ENCODE results near the gene SH3BP5. TPM values are rescaled to one million over a fixed set of nuclear protein-coding genes. Genes with fewer than 3 reads are reported as not detected.

Gene SH3BP5
- total and polyA plus RNA-seq, 2 donors (not counting 1 experiment from before 2014, with no cell fraction given): 6.7 to 12.9 TPM

DNA sequence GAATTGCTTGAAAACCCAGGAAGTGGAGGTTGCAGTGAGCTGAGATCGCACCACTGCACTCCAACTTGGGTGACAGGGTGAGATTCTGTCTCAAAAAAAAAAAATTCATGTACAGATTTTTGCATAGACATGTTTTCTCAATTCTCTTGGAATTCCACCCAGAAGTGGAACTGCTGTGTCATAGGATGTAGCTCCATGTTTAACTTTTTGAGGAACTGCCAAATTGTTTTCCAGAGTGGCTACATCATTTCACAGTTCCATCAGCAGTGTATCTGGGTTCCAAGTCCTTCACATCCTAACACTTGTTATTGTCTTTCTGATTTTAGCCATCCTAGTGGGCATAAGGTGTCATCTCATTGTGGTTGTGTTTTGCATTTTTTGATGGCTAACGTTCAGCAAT, 116.4 kb downstream of the SH3BP5 start:
- Histone ChIP-seq H3K27ac (ENCODE audit: insufficient read depth, low read length) (no peak overlapping the region), H3K4me2 (ENCODE audit: extremely low read depth, insufficient read depth, low read length) (no peak overlapping the region), H4K20me1 (ENCODE audit: control insufficient read depth, extremely low read depth, insufficient read depth, low read length) (no peaks in the 10 kb centered on the region), H3K4me1 (ENCODE audit: control insufficient read depth, extremely low read depth, insufficient read depth, low read length) (no peaks in the 10 kb centered on the region), H2AFZ (ENCODE audit: low read length) (no peak overlapping the region), H3K9ac (ENCODE audit: insufficient read depth, low read length) (no peak overlapping the region), H3K9me3 (ENCODE audit: control insufficient read depth, insufficient read depth, low read depth, low read length) (no peaks in the 10 kb centered on the region), H3K27me3 (ENCODE audit: control insufficient read depth, insufficient read depth, low read length) (no peaks in the 10 kb centered on the region), H3K79me2 (ENCODE audit: control insufficient read depth, insufficient read depth, low read length) (peaks cover 2% of the 10 kb centered on the region), H3K4me3 (replicated peaks in 1 of 4; ENCODE audit: control extremely low read depth in 1 of 4, insufficient read depth in 1 of 4, low read depth in 3 of 4, low read length in 4 of 4) (no peak overlapping the region), H3K36me3 (ENCODE audit: control insufficient read depth, insufficient read depth, low read length) (peaks cover 5% of the 10 kb centered on the region)
- peak; percentile 7 to 31 for DNase-seq (ENCODE audit: low read depth in 2 of 2)
- TF ChIP-seq CTCF (conservative IDR thresholded peaks at IDR 0.05 in 1 of 2, IDR thresholded peaks at IDR 0.05 in 1 of 2; ENCODE audit: low read depth in 1 of 2, low read length in 2 of 2) (no peak), EZH2 (IDR thresholded peaks at IDR 0.05; ENCODE audit: low read length, missing control alignments) (no peak)

GRCh38 chr3:15214758-15215157, 117.6 kb downstream of the SH3BP5 start:
- Histone ChIP-seq H2AFZ (ENCODE audit: low read length) (no peak overlapping the region), H3K4me2 (ENCODE audit: extremely low read depth, insufficient read depth, low read length) (no peak overlapping the region), H3K9me3 (ENCODE audit: control insufficient read depth, insufficient read depth, low read depth, low read length) (no peaks in the 10 kb centered on the region), H3K4me1 (ENCODE audit: control insufficient read depth, extremely low read depth, insufficient read depth, low read length) (no peaks in the 10 kb centered on the region), H3K4me3 (replicated peaks in 1 of 4; ENCODE audit: control extremely low read depth in 1 of 4, insufficient read depth in 1 of 4, low read depth in 3 of 4, low read length in 4 of 4) (no peak overlapping the region), H3K9ac (ENCODE audit: insufficient read depth, low read length) (no peak overlapping the region), H3K27ac (ENCODE audit: insufficient read depth, low read length) (no peak overlapping the region), H3K79me2 (ENCODE audit: control insufficient read depth, insufficient read depth, low read length) (peaks cover 12% of the 10 kb centered on the region), H3K27me3 (ENCODE audit: control insufficient read depth, insufficient read depth, low read length) (no peaks in the 10 kb centered on the region), H4K20me1 (ENCODE audit: control insufficient read depth, extremely low read depth, insufficient read depth, low read length) (no peaks in the 10 kb centered on the region), H3K36me3 (ENCODE audit: control insufficient read depth, insufficient read depth, low read length) (no peaks in the 10 kb centered on the region)
- no peak for DNase-seq (ENCODE audit: low read depth in 2 of 2)
- TF ChIP-seq CTCF (conservative IDR thresholded peaks at IDR 0.05 in 1 of 2, IDR thresholded peaks at IDR 0.05 in 1 of 2; ENCODE audit: low read depth in 1 of 2, low read length in 2 of 2): no peak
- no peak for TF ChIP-seq EZH2 (IDR thresholded peaks at IDR 0.05; ENCODE audit: low read length, missing control alignments)

DNA sequence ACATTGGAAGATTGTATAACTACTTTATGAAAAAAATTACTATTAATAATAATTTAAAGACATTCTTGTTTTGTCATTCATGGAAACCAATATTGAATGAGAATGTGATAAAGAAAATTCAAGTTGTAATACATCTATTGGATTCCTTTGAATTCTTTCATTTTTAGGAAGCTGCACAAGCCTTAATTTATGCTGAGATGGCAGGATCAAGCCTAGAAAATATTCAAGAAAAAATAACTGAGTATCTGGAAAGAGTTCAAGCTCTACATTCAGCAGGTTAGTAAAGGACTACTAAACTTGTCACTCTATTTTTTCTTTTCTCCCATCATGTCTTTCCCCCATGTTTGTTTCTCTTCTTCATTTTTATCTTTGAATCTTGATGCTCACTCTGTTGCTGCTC, 120.4 kb downstream of the SH3BP5 start:
- no peak overlapping the region for H2AFZ ChIP-seq (ENCODE audit: low read length)
- TF ChIP-seq EZH2 (IDR thresholded peaks at IDR 0.05; ENCODE audit: low read length, missing control alignments) (no peak), CTCF (conservative IDR thresholded peaks at IDR 0.05 in 1 of 2, IDR thresholded peaks at IDR 0.05 in 1 of 2; ENCODE audit: low read depth in 1 of 2, low read length in 2 of 2) (no peak)
- peaks cover under 1% of the 10 kb centered on the region for H4K20me1 ChIP-seq (ENCODE audit: control insufficient read depth, extremely low read depth, insufficient read depth, low read length)
- H3K4me2 ChIP-seq (ENCODE audit: extremely low read depth, insufficient read depth, low read length): no peak overlapping the region
- H3K27me3 ChIP-seq (ENCODE audit: control insufficient read depth, insufficient read depth, low read length): no peaks in the 10 kb centered on the region
- H3K79me2 ChIP-seq (ENCODE audit: control insufficient read depth, insufficient read depth, low read length): peaks cover 38% of the 10 kb centered on the region
- DNase-seq (ENCODE audit: low read depth in 2 of 2): no peak
- H3K4me3 ChIP-seq (replicated peaks in 1 of 4; ENCODE audit: control extremely low read depth in 1 of 4, insufficient read depth in 1 of 4, low read depth in 3 of 4, low read length in 4 of 4): no peak overlapping the region
- H3K27ac ChIP-seq (ENCODE audit: insufficient read depth, low read length): no peak overlapping the region
- H3K4me1 ChIP-seq (ENCODE audit: control insufficient read depth, extremely low read depth, insufficient read depth, low read length): peaks cover 2% of the 10 kb centered on the region
- H3K9me3 ChIP-seq (ENCODE audit: control insufficient read depth, insufficient read depth, low read depth, low read length): no peaks in the 10 kb centered on the region
- H3K36me3 ChIP-seq (ENCODE audit: control insufficient read depth, insufficient read depth, low read length): no peaks in the 10 kb centered on the region
- H3K9ac ChIP-seq (ENCODE audit: insufficient read depth, low read length): no peak overlapping the region

Data from fibroblast of lung (primary cell).